ENCODE data around the gene CMTM2.

GRCh38 chr16:66568355-66568754 lies 10.9 kb upstream of the CMTM2 start:
- no peak for TF ChIP-seq EP300 (conservative IDR thresholded peaks at IDR 0.05; ENCODE audit: poor library complexity, severe bottlenecking)
- no peak for TF ChIP-seq CTCF (IDR thresholded peaks at IDR 0.05; ENCODE audit: poor library complexity, severe bottlenecking)
- no peak for TF ChIP-seq POLR2AphosphoS5 (IDR thresholded peaks at IDR 0.05)
- no peak for TF ChIP-seq EZH2 (IDR thresholded peaks at IDR 0.05; ENCODE audit: borderline replicate concordance, insufficient read depth, low read length, poor library complexity, severe bottlenecking)
